Measurements from ENCODE around the gene CAPN2. TPM values are rescaled to one million over a fixed set of nuclear protein-coding genes. Genes with fewer than 3 reads are reported as not detected.
"Not testable (repeated sequence)": the region's sequence is repeated elsewhere in the genome, so short reads cannot be mapped to it uniquely, and the experiment has no call there.

Gene CAPN2
- total RNA-seq, 2 experiments from 2014 or later: 23.6 to 24.3 TPM

- H3K27ac Mint-ChIP-seq: no peak overlapping the region
- H3K36me3 Mint-ChIP-seq: peaks cover 21% of the 10 kb centered on the region
- H3K9me3 Mint-ChIP-seq: no peaks in the 10 kb centered on the region
- no peaks in the 10 kb centered on the region for H3K27me3 Mint-ChIP-seq
- H3K4me1 Mint-ChIP-seq: peaks cover 45% of the 10 kb centered on the region
- H3K4me3 Mint-ChIP-seq: no peak overlapping the region
- DNase-seq: no peak
These were observed 9.6 kb downstream of the CAPN2 start for GRCh38 chr1:223721658-223722607.

GRCh38 chr1:223723351-223723904 lies 11.1 kb downstream of the CAPN2 start:
- Mint-ChIP-seq H3K27me3 (no peaks in the 10 kb centered on the region), H3K36me3 (peaks cover 17% of the 10 kb centered on the region), H3K4me3 (no peak overlapping the region), H3K9me3 (no peaks in the 10 kb centered on the region), H3K4me1 (peaks cover 42% of the 10 kb centered on the region), H3K27ac (no peak overlapping the region)
- DNase-seq: no peak

DNA sequence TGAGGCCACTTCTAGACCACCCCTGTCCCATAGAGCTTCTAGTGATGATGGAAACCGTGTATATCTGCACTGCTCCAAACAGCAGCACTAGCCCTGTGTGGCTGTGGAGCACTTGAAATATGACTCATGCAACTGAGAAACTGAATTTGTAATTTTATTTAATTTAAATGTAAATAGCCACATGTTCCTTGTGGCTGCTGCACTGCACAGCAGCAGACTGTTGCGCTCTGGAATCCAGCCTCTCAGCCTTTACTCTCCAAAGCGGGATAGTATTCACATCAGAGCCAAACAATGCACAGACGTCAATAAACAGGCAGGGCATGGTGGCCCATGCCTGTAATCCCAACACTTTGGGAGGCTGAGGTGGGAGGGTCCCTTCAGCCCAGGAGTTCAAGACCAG lies 12.0 kb downstream of the CAPN2 start:
- DNase-seq: no peak
- Mint-ChIP-seq H3K9me3 (no peaks in the 10 kb centered on the region), H3K36me3 (peaks cover 17% of the 10 kb centered on the region), H3K27ac (no peak overlapping the region), H3K4me1 (peaks cover 42% of the 10 kb centered on the region), H3K27me3 (no peaks in the 10 kb centered on the region), H3K4me3 (no peak overlapping the region)

- H3K9me3 Mint-ChIP-seq: no peaks in the 10 kb centered on the region
- no peak for DNase-seq
- H3K27ac Mint-ChIP-seq: peak overlapping the region; percentile 89
- no peak overlapping the region for H3K4me3 Mint-ChIP-seq
- H3K36me3 Mint-ChIP-seq: peaks cover 13% of the 10 kb centered on the region
- H3K4me1 Mint-ChIP-seq: peaks cover 44% of the 10 kb centered on the region
- H3K27me3 Mint-ChIP-seq: no peaks in the 10 kb centered on the region
These were observed 13.2 kb downstream of the CAPN2 start for GRCh38 chr1:223725578-223725977.

DNA sequence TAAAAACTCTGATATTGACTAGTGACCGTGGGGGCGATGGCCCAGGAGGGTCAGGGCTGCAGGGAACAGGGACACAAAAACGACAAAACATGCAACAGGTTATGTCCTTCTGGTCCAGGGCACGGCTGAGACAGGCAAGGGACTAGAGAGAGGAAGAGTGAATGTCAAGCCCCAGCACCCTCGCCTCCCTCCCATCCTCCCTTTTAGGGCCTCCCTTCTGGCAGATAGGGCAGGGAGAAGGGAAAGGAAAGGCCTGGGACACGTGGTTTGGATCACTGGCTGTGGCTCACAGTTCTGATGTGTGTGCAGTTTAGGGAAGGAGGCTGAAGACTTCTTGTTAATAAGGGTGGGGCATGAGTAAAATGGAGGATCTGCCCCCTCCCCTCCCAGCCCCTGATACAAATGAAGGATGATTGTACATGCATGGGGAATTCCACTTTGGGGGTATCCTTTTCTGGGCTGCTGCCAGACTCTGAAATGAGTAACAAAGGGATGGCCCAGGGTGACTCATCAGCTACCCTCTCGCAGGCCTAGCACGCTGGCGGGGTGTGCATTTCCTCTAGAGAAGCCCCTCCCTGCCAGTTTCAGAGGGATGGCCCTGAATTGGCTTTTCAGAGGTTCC lies 14.2 kb downstream of the CAPN2 start:
- peaks cover 46% of the 10 kb centered on the region for H3K4me1 Mint-ChIP-seq
- H3K4me3 Mint-ChIP-seq: peak overlapping the region; percentile 62
- H3K9me3 Mint-ChIP-seq: no peaks in the 10 kb centered on the region
- peak overlapping the region; percentile 89 for H3K27ac Mint-ChIP-seq
- H3K36me3 Mint-ChIP-seq: peaks cover 10% of the 10 kb centered on the region
- H3K27me3 Mint-ChIP-seq: no peaks in the 10 kb centered on the region
- peak; percentile 89 for DNase-seq

DNA sequence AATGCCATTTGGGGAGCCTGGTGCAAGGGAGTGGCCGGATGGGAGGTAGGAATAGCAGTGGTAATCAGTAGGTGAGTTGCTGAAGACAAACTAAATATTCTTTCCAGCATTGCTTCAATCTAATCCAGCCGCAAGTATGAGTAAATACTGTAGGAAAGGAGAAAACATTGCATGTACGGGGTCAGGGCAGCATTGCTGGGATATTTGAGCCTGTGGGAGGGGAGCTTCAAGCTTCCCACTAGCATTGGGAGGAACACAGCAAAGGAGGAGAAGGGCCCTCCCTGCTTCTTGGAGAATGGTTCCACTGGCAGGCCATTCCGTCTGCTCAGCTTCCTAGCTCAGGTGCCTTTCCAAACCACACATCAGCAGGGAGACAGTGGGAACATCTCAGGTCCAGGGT lies 15.2 kb downstream of the CAPN2 start:
- no peak overlapping the region for H3K27ac Mint-ChIP-seq

DNA sequence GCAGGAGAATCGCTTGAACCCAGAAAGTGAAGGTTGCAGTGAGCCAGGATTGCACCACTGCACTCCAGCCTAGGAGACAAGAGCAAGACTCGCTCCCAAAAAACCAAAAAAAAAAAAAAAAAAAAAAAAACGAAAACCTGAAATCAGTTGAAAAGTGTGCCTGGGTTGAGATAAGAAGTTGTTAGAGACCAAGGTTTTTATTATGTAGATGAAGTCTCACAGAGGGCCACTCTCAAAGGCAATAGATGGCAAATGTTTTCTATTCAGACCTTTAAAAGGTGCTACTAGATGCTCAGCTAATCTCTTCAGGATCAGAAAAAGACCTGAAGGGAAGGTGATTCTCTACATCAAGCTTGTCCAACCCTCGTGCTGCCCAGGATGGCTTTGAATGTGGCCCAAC lies 17.6 kb downstream of the CAPN2 start:
- no peak for DNase-seq

More for the DNA sequence above, 15.2 kb downstream of the CAPN2 start:
- Mint-ChIP-seq H3K4me1 (peaks cover 47% of the 10 kb centered on the region), H3K36me3 (peaks cover 10% of the 10 kb centered on the region), H3K9me3 (no peaks in the 10 kb centered on the region), H3K4me3 (no peak overlapping the region), H3K27me3 (no peaks in the 10 kb centered on the region)
- DNase-seq: no peak

DNA sequence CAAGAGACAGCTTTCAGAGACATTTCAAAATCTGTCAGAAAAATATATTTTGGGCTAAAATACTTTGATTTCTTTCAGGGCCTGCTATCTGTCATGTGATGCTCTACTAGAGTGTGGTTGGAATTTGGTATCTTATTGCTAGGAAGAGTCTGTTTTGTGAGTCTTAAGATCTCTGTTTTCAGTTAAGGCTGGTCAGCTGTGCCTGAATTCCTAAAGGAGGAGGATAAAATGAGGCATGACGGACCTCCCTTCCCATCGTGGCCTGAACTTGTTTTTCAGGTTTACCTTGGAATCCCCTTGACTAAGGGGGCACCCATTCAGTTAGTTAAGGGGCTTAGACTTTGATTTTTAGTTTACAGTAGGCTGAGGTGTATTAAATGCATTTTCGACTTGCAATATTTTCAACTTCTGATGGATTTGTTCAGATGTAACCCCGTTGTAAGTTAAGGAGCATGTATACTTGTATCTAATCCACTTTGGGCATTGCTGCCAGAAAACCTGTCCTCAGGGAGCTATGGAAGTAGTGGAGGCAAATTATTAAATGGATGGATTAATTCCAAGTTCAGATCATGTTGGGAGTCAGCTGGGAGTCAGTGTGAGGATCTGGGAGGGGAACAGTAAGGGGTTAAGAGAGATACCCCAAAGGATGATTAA lies 18.3 kb downstream of the CAPN2 start:
- no peak overlapping the region for H3K27ac Mint-ChIP-seq
- no peak for DNase-seq
- H3K27me3 Mint-ChIP-seq: no peaks in the 10 kb centered on the region
- peaks cover 36% of the 10 kb centered on the region for H3K4me1 Mint-ChIP-seq
- no peaks in the 10 kb centered on the region for H3K9me3 Mint-ChIP-seq
- no peak overlapping the region for H3K4me3 Mint-ChIP-seq
- peaks cover 2% of the 10 kb centered on the region for H3K36me3 Mint-ChIP-seq

More for the DNA sequence above, 17.6 kb downstream of the CAPN2 start:
- peaks cover 6% of the 10 kb centered on the region for H3K36me3 Mint-ChIP-seq
- H3K27me3 Mint-ChIP-seq: no peaks in the 10 kb centered on the region
- H3K9me3 Mint-ChIP-seq: no peaks in the 10 kb centered on the region
- H3K4me1 Mint-ChIP-seq: peaks cover 38% of the 10 kb centered on the region
- no peak overlapping the region for H3K27ac Mint-ChIP-seq
- H3K4me3 Mint-ChIP-seq: no peak overlapping the region

- no peak overlapping the region for H3K27ac Mint-ChIP-seq
- no peak overlapping the region for H3K4me3 Mint-ChIP-seq
- no peak for DNase-seq
- peaks cover 2% of the 10 kb centered on the region for H3K36me3 Mint-ChIP-seq
- H3K9me3 Mint-ChIP-seq: no peaks in the 10 kb centered on the region
- peaks cover 29% of the 10 kb centered on the region for H3K4me1 Mint-ChIP-seq
- no peaks in the 10 kb centered on the region for H3K27me3 Mint-ChIP-seq
These were observed 18.9 kb downstream of the CAPN2 start for GRCh38 chr1:223731133-223731770.

DNA sequence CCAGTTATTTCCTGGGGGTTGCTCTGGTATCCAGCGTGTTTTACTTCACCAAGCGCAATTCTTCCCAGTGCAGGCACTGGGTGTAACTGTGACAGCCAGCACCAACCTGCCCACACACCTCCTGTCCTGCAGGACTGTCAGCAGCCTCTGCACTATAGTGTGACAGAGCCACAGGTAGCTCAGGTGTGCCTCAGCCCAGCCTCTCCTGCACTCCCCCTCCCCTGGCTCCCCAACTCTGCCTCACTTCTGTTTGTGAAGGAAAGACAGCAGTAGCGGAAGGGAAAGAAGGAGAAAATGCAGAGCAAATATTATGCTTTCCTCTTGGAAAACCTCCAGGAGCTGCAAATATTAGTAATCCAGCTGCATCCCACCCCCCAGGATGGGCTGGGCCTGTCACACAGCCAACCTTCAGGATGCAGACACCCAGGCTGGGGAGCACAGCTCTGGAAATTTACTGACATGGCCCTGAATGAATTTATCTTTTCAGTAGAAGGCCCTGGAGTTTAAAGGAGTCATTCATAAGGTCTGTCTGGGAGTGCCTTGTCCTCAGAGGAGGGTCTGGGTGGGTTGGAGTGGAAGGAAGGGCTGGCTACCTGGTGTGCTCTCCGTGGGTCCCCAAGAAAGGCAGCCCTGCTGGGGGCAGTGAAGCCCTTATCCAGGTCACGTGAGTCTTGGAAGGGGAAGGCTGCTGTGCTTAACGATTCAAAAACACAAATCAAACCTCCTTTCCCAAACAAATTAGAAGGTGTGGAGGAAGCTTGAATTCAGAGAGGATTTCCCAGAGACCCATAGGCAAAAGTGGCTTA lies 20.9 kb downstream of the CAPN2 start:
- DNase-seq: no peak
- Mint-ChIP-seq H3K27me3 (no peaks in the 10 kb centered on the region), H3K36me3 (no peaks in the 10 kb centered on the region), H3K4me3 (no peak overlapping the region), H3K27ac (no peak overlapping the region), H3K9me3 (no peaks in the 10 kb centered on the region), H3K4me1 (peaks cover 15% of the 10 kb centered on the region)

DNA sequence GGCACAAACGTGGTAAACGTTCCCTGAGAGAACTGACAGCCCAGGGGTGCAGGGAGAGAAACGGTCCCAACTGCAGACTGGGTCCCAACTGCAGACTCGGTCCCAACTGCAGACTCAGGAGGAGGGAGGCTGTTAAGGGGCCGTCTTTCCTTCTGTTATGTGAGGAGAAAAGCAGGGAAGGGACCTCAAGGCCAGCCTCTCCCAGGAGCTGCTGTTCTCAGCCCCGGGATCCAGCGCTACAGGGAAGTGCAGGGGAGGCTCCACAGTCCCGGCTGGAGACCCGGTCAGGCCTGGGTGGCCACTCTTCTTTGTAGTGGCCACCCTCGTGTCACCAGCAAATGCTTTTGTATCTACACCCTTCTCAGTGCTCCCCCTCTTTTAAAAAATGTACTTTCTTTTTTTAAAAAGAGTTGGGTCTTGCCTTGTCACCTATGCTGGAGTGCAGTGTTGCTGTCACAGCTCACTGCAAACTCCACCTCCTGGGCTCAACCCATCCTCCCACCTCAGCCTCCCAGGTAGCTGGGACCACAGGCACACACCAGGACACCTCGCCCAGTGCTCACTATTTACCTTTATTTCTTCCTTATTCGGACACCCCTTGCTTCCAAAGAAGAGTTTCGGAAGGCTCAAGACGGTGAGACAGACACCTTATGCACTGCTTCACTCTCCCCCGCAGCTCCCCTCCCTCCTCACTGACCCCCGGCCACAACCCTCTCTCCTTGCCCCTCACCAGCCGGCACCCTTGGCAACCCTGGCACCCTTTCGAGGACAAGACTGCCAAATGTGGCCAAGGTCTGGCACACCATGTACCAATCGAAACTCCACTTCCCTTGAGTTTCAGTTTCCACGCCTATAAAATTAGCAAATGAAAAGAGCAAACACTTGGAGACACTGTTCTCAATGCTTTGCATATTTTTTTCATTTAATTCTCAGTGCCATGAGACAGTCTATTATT lies 21.8 kb downstream of the CAPN2 start:
- no peaks in the 10 kb centered on the region for H3K36me3 Mint-ChIP-seq
- DNase-seq: no peak
- H3K4me3 Mint-ChIP-seq: no peak overlapping the region
- H3K27me3 Mint-ChIP-seq: no peaks in the 10 kb centered on the region
- H3K9me3 Mint-ChIP-seq: no peaks in the 10 kb centered on the region
- no peak overlapping the region for H3K27ac Mint-ChIP-seq
- H3K4me1 Mint-ChIP-seq: peaks cover 11% of the 10 kb centered on the region

GRCh38 chr1:223736638-223737037 lies 24.3 kb downstream of the CAPN2 start:
- H3K36me3 Mint-ChIP-seq, H3K9me3 Mint-ChIP-seq, H3K4me3 Mint-ChIP-seq, H3K27ac Mint-ChIP-seq, DNase-seq, H3K27me3 Mint-ChIP-seq, H3K4me1 Mint-ChIP-seq: not testable (repeated sequence)

- Mint-ChIP-seq H3K36me3 (no peaks in the 10 kb centered on the region), H3K4me1 (peaks cover 2% of the 10 kb centered on the region), H3K27me3 (no peaks in the 10 kb centered on the region), H3K9me3 (no peaks in the 10 kb centered on the region), H3K27ac (no peak overlapping the region), H3K4me3 (no peak overlapping the region)
- DNase-seq: no peak
These were observed 25.0 kb downstream of the CAPN2 start for GRCh38 chr1:223737342-223737741.

All from activated naive CD8-positive, alpha-beta T cell treated with anti-CD3 and anti-CD28 coated beads for 36 hours (primary cell).